Frontal cortex (tissue), 4 donors: ENCODE data around the gene TULP3. TPM values are rescaled to one million over a fixed set of nuclear protein-coding genes. Genes with fewer than 3 reads are reported as not detected.

ENCODE experiments used
- DNase-seq, 2 donors: peaks; one replicate each; pipeline ENCODE4 v3.0.0; 2012; ENCODE audit warnings: low spot score in 2 of 2
- FAIRE-seq: peaks from 2 replicates; lab custom pipeline; 2012; peaks lifted over from hg19 to GRCh38; lab: Jason Lieb, UNC
- total RNA-seq: library from RNA; depleted of rRNA; stranded (reverse); fragments of >200 nt; gene quantifications from one replicate; pipeline ENCODE4 v1.2.3, GENCODE V29; 2014
- donor health status: control.
- donor health status: control.
- donor health status: control.

The TULP3 gene
- total RNA-seq, 1 donor from 2014 or later = 6.9 TPM

GRCh38 chr12:2923057-2923456 is 32.4 kb downstream of the TULP3 start:
- DNase-seq (no peak), FAIRE-seq (no peak)

GRCh38 chr12:2924019-2924418 is 33.3 kb downstream of the TULP3 start:
- no peak for DNase-seq
- FAIRE-seq = no peak

- DNase-seq (no peak), FAIRE-seq (no peak)
Observed at GRCh38 chr12:2925322-2925995, 34.8 kb downstream of the TULP3 start.

GRCh38 chr12:2930865-2931264 is 40.2 kb downstream of the TULP3 start:
- FAIRE-seq (no peak), DNase-seq (no peak)

- DNase-seq (no peak), FAIRE-seq (no peak)
Observed at GRCh38 chr12:2933586-2933985, 42.9 kb downstream of the TULP3 start.

GRCh38 chr12:2934371-2934770 is 43.7 kb downstream of the TULP3 start:
- FAIRE-seq (no peak), DNase-seq (no peak)

GRCh38 chr12:2936301-2936700 is 45.6 kb downstream of the TULP3 start:
- DNase-seq (no peak), FAIRE-seq (no peak)

GRCh38 chr12:2937500-2937899 is 46.8 kb downstream of the TULP3 start:
- FAIRE-seq (no peak), DNase-seq (no peak)

GRCh38 chr12:2939191-2939590 is 48.5 kb downstream of the TULP3 start:
- no peak for DNase-seq
- no peak for FAIRE-seq

GRCh38 chr12:2940564-2940963 is 49.9 kb downstream of the TULP3 start:
- FAIRE-seq (no peak), DNase-seq (no peak)

- FAIRE-seq (no peak), DNase-seq (no peak)
Observed at GRCh38 chr12:2941524-2941923, 50.8 kb downstream of the TULP3 start.

GRCh38 chr12:2944401-2945047 is 53.8 kb downstream of the TULP3 start:
- FAIRE-seq (no peak), DNase-seq (peak; percentile 31 to 60)

GRCh38 chr12:2949411-2949810 is 58.7 kb downstream of the TULP3 start:
- FAIRE-seq (no peak), DNase-seq (no peak)

- DNase-seq (no peak), FAIRE-seq (no peak)
Observed at GRCh38 chr12:2955888-2956287, 65.2 kb downstream of the TULP3 start.

GRCh38 chr12:2957816-2958431 is 67.2 kb downstream of the TULP3 start:
- FAIRE-seq = no peak

GRCh38 chr12:2958432-2959191 is 67.9 kb downstream of the TULP3 start:
- DNase-seq (peak in 1 of 2 donors; percentile 52), FAIRE-seq (no peak)

More at GRCh38 chr12:2957816-2958431, 67.2 kb downstream of the TULP3 start:
- DNase-seq = no peak

GRCh38 chr12:2959192-2959504 is 68.5 kb downstream of the TULP3 start, which contains the start of gene TEAD4:
Gene TEAD4 (plus strand): TSS chr12:2959397.
- peak; percentile 73 to 74 for DNase-seq
- no peak for FAIRE-seq

- FAIRE-seq (no peak), DNase-seq (peak; percentile 54 to 72)
Observed at GRCh38 chr12:2959505-2960389, 69.1 kb downstream of the TULP3 start.

- DNase-seq (peak in 1 of 2 donors; percentile 42), FAIRE-seq (no peak)
Observed at GRCh38 chr12:2960390-2960956, 69.8 kb downstream of the TULP3 start.
